Gastrocnemius medialis (tissue), 4 donors: Measurements from ENCODE around the gene VAMP4. TPM values are rescaled to one million over a fixed set of nuclear protein-coding genes. Genes with fewer than 3 reads are reported as not detected.

ENCODE experiments used
- ATAC-seq, 2 donors: fragments of 150-250 bp; one replicate each; pipeline ENCODE4 v1.9.1; 2016
- DNase-seq, 2 donors: peaks; one replicate each; pipeline ENCODE4 v3.0.0-alpha.2; 2019
- H3K27ac ChIP-seq, 4 donors: fragments of 200-600 bp; sonication (generic); 1 replicate in 1 of 4; 2 replicates in 3 of 4; pipeline ENCODE4 v1.5.1; 2016 to 2018; ENCODE audit warnings: mild to moderate bottlenecking in 2 of 4, moderate library complexity in 1 of 4
- H3K27me3 ChIP-seq, 3 donors: fragments of 200-600 bp; sonication (generic) in 2 of 3; 1 replicate in 1 of 3; 2 replicates in 2 of 3; pipeline versions ENCODE4 v1.5.1 to v1.6.0; 2016 to 2019; ENCODE audit warnings: mild to moderate bottlenecking in 1 of 3, moderate library complexity in 1 of 3
- H3K36me3 ChIP-seq, 2 donors: fragments of 200-600 bp; sonication (generic) in 1 of 2; one replicate each; pipeline ENCODE4 v1.5.1; 2017 to 2018
- H3K4me1 ChIP-seq, 2 donors: fragments of 200-600 bp; sonication (generic) in 1 of 2; one replicate each; pipeline ENCODE4 v1.5.1; 2016 to 2017; ENCODE audit warnings: mild to moderate bottlenecking in 2 of 2
- H3K4me3 ChIP-seq, 4 donors: fragments of 200-600 bp; sonication (generic) in 3 of 4; 1 replicate in 1 of 4; 2 replicates in 3 of 4; pipeline ENCODE4 v1.5.1; 2016 to 2019; ENCODE audit warnings: mild to moderate bottlenecking in 2 of 4
- H3K9me3 ChIP-seq, 3 donors: fragments of 200-600 bp; sonication (generic) in 2 of 3; 1 replicate in 1 of 3; 2 replicates in 2 of 3; pipeline ENCODE4 v1.5.1; 2016 to 2019
- POLR2A ChIP-seq, 2 donors: fragments of 450-650 bp; IDR thresholded peaks; one replicate each; pipeline ENCODE4 v1.6.1; 2017; ENCODE audit warnings: antibody characterized with exemption in 2 of 2, mild to moderate bottlenecking in 2 of 2, moderate library complexity in 2 of 2
- in situ Hi-C, 4 donors: fragments of 200-750 bp; cut with MboI; loops; one replicate each; pipeline versions ENCODE4 v1.15.0 to v1.8.0; 2017; ENCODE audit warnings: low sequenced_read_pairs in 4 of 4
- intact Hi-C: fragments of 100-400 bp; cut with DNase I; formaldehyde crosslinking; loops from one replicate; pipeline ENCODE4 v1.15.1; 2023; ENCODE audit warnings: low total_unique reads
- total RNA-seq, 4 donors: library from RNA; depleted of rRNA; stranded (reverse); fragments of >200 nt; gene quantifications; one replicate each; pipeline versions ENCODE4 v1.1.0 to v1.2.3, GENCODE V29; 2016
- TF ChIP-seq, protein P1 (sequence below), 5 experiments: fragments of 450-650 bp in 3 of 5; fragments of 200-600 bp in 2 of 5; sonication (generic) in 2 of 5; IDR thresholded peaks in 4 of 5; conservative IDR thresholded peaks in 1 of 5; 1 replicate in 4 of 5; 2 replicates in 1 of 5; pipeline ENCODE4 v1.5.1; 2016 to 2019; ENCODE audit warnings: antibody characterized with exemption in 5 of 5, mild to moderate bottlenecking in 3 of 5, moderate library complexity in 3 of 5

VAMP4 gene
- total RNA-seq, 4 donors from 2014 or later, result 4.6 to 11.1 (median 5.0) TPM

DNA sequence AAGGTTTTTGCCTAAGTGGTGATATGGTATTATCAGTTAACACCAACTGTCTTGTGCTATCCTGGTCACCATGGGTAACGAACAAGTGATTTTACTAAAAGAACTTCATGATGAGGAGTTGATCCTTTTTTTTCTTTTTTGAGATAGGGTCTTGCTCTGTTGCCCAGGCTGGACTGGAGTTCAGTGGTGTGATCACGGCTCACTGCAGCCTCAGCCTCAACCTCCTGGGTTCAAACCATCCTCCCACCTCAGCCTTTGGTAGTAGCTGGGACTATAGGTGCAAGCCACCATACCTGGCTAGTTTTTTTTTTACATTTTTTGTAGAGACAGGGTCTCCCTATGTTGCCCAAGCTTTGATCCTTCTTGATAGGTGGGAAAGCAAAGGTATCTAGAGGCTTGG, 44.7 kb upstream of the VAMP4 start:
- no peaks in the 10 kb centered on the region for H3K27me3 ChIP-seq
- peaks cover 0 to 62% of the 10 kb centered on the region in 2 donors for H3K36me3 ChIP-seq
- in situ Hi-C loops (loop anchor here in 3 of 4 donors (25.0 kb wide), 2 partner anchors 651 to 751 kb away; partner anchors contain the start of genes SUCO (in 2 of the 3) and PIGC (in 1 of the 3)), intact Hi-C loops (no loop called here)
- no peak for DNase-seq
- peaks cover 30 to 34% of the 10 kb centered on the region in 2 donors for H3K4me1 ChIP-seq
- no peaks in the 10 kb centered on the region for H3K9me3 ChIP-seq
- H3K4me3 ChIP-seq, result no peak overlapping the region
- TF ChIP-seq POLR2A (IDR thresholded peaks at IDR 0.05), result no peak
- TF ChIP-seq, protein P1, sequence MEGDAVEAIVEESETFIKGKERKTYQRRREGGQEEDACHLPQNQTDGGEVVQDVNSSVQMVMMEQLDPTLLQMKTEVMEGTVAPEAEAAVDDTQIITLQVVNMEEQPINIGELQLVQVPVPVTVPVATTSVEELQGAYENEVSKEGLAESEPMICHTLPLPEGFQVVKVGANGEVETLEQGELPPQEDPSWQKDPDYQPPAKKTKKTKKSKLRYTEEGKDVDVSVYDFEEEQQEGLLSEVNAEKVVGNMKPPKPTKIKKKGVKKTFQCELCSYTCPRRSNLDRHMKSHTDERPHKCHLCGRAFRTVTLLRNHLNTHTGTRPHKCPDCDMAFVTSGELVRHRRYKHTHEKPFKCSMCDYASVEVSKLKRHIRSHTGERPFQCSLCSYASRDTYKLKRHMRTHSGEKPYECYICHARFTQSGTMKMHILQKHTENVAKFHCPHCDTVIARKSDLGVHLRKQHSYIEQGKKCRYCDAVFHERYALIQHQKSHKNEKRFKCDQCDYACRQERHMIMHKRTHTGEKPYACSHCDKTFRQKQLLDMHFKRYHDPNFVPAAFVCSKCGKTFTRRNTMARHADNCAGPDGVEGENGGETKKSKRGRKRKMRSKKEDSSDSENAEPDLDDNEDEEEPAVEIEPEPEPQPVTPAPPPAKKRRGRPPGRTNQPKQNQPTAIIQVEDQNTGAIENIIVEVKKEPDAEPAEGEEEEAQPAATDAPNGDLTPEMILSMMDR (IDR thresholded peaks at IDR 0.05 in 4 of 5, conservative IDR thresholded peaks at IDR 0.05 in 1 of 5), result no peak
- ATAC-seq, result no peak
- no peak overlapping the region for H3K27ac ChIP-seq

DNA sequence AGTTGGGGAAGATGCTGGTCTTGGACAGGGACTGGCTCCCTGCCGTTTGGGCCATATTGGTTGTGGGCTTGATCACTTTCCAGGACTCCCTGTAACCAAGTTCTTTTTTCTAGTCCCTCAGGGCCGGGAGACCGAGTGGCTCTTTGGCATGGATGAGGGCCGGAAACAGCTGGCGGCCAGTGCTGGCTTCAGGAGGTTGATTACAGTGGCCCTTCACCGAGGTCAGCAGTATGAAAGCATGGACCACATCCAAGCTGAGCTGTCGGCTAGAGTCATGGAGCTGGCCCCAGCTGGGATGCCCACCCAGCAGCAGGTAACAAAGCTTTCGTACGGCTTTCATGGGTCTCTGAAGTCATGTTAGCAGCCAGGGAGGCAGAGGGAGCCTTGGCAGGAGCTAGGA, 43.9 kb upstream of the VAMP4 start:
- Histone ChIP-seq H3K4me3 (no peak overlapping the region), H3K27me3 (no peaks in the 10 kb centered on the region), H3K36me3 (peaks cover 0 to 54% of the 10 kb centered on the region in 2 donors), H3K9me3 (no peaks in the 10 kb centered on the region), H3K4me1 (peaks cover 31 to 34% of the 10 kb centered on the region in 2 donors), H3K27ac (peak overlapping the region in 1 of 4 donors; percentile 9)
- TF ChIP-seq, protein P1 (IDR thresholded peaks at IDR 0.05 in 4 of 5, conservative IDR thresholded peaks at IDR 0.05 in 1 of 5), result no peak
- TF ChIP-seq POLR2A (IDR thresholded peaks at IDR 0.05), result no peak
- in situ Hi-C loops, result loop anchor here in 3 of 4 donors (25.0 kb wide), 2 partner anchors 652 to 752 kb away; partner anchors contain the start of genes SUCO (in 2 of the 3) and PIGC (in 1 of the 3)
- DNase-seq (no peak), ATAC-seq (no peak)
- intact Hi-C loops, result no loop called here

DNA sequence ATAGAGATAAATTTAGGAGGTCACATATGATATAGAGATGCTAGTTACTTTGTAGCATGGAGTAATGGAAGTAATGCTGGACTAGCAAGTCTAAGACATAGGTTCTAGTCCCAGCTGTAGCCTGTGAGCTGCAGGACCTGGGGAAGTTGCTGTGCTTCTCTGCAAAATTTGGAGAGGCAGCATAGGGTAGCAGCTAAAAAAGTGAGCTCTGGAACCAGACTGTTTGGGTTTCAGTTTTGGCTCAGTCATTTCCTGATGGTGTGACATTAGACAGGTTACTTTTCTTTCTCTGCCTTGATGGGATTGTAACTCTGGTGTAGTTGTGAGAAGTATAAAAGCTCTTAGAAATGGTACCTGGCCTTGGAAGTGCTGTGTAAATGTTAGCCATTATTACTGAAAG, 42.9 kb upstream of the VAMP4 start:
- no peak for TF ChIP-seq POLR2A (IDR thresholded peaks at IDR 0.05)
- TF ChIP-seq, protein P1 (IDR thresholded peaks at IDR 0.05 in 4 of 5, conservative IDR thresholded peaks at IDR 0.05 in 1 of 5), result no peak
- Histone ChIP-seq H3K4me3 (no peak overlapping the region), H3K9me3 (no peaks in the 10 kb centered on the region), H3K36me3 (peaks cover 0 to 44% of the 10 kb centered on the region in 2 donors), H3K4me1 (peaks cover 34 to 35% of the 10 kb centered on the region in 2 donors), H3K27ac (no peak overlapping the region), H3K27me3 (no peaks in the 10 kb centered on the region)
- DNase-seq (no peak), ATAC-seq (no peak)
- in situ Hi-C loops (loop anchor here in 3 of 4 donors (5.0 to 25.0 kb wide), 3 partner anchors 42 to 753 kb away; partner anchors contain the start of genes SUCO (in 2 of the 3), PIGC (in 1 of the 3) and VAMP4 (in 1 of the 3)), intact Hi-C loops (no loop called here)

DNA sequence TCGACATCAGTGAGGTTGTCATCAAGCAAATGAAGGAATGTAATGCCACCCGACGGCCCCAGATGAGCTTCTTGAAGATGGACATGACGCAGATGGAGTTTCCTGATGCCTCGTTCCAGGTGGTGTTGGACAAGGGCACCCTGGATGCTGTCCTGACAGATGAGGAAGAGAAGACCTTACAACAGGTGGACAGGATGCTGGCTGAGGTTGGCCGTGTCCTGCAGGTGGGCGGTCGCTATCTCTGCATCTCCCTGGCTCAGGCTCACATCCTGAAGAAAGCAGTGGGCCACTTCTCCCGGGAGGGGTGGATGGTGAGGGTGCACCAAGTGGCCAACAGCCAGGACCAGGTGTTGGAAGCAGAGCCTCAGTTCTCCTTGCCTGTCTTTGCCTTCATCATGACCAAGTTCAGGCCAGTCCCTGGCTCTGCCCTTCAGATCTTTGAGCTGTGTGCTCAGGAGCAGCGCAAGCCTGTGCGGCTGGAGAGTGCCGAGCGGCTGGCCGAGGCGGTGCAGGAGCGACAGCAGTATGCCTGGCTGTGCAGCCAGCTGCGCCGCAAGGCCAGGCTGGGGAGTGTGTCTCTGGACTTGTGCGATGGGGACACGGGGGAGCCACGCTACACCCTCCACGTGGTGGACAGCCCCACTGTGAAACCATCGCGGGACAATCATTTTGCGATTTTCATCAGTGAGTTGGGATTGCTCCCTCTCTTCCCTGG, 42.1 kb upstream of the VAMP4 start:
- in situ Hi-C loops (loop anchor here in 3 of 4 donors (5.0 to 25.0 kb wide), 3 partner anchors 42 to 753 kb away; partner anchors contain the start of genes SUCO (in 2 of the 3), PIGC (in 1 of the 3) and VAMP4 (in 1 of the 3)), intact Hi-C loops (no loop called here)
- no peak for ATAC-seq
- no peak for DNase-seq
- peaks cover 0 to 41% of the 10 kb centered on the region in 2 donors for H3K36me3 ChIP-seq
- H3K4me3 ChIP-seq, result no peak overlapping the region
- no peaks in the 10 kb centered on the region for H3K9me3 ChIP-seq
- no peaks in the 10 kb centered on the region for H3K27me3 ChIP-seq
- TF ChIP-seq POLR2A (IDR thresholded peaks at IDR 0.05), result no peak
- TF ChIP-seq, protein P1 (IDR thresholded peaks at IDR 0.05 in 4 of 5, conservative IDR thresholded peaks at IDR 0.05 in 1 of 5), result no peak
- H3K27ac ChIP-seq, result no peak overlapping the region
- H3K4me1 ChIP-seq, result peaks cover 34 to 35% of the 10 kb centered on the region in 2 donors
